Liver (tissue), 9 donors: Measurements from ENCODE around the gene DOCK11. TPM values are rescaled to one million over a fixed set of nuclear protein-coding genes. Genes with fewer than 3 reads are reported as not detected.

ENCODE experiments used
- DNase-seq: peaks from one replicate; pipeline ENCODE4 v3.0.0-alpha.2; 2017; ENCODE audit warnings: low spot score
- H3K27ac ChIP-seq, 2 donors: one replicate each; pipeline ENCODE4 v1.7.0; 2013; ENCODE audit warnings: inconsistent platforms in 2 of 2, low read length in 2 of 2, control low read depth in 1 of 2, low read depth in 1 of 2, mild to moderate bottlenecking in 1 of 2
- H3K27me3 ChIP-seq, 4 donors: one replicate each; pipeline versions ENCODE4 v1.6.1 to v1.7.0; 2013; ENCODE audit warnings: low read length in 3 of 4, inconsistent platforms in 1 of 4, mild to moderate bottlenecking in 1 of 4, moderate library complexity in 1 of 4; ENCODE audit not compliant: control insufficient read depth in 4 of 4, insufficient read depth in 4 of 4
- H3K36me3 ChIP-seq, 4 donors: one replicate each; pipeline versions ENCODE4 v1.6.1 to v1.7.0; 2013; ENCODE audit warnings: low read length in 3 of 4, mild to moderate bottlenecking in 3 of 4, low read depth in 1 of 4, moderate library complexity in 1 of 4; ENCODE audit not compliant: control insufficient read depth in 4 of 4, insufficient read depth in 3 of 4
- H3K4me1 ChIP-seq, 4 donors: one replicate each; pipeline versions ENCODE4 v1.6.1 to v1.7.0; 2013; ENCODE audit warnings: low read length in 3 of 4, mild to moderate bottlenecking in 3 of 4, moderate library complexity in 1 of 4; ENCODE audit not compliant: control insufficient read depth in 4 of 4, insufficient read depth in 4 of 4
- H3K4me3 ChIP-seq, 3 donors: one replicate each; pipeline versions ENCODE4 v1.6.1 to v1.7.0; 2013; ENCODE audit warnings: low read length in 3 of 3, control low read depth in 1 of 3, low read depth in 1 of 3, mild to moderate bottlenecking in 1 of 3
- H3K9ac ChIP-seq, 2 donors: one replicate each; pipeline ENCODE4 v1.7.0; 2013; ENCODE audit warnings: low read length in 2 of 2, mild to moderate bottlenecking in 2 of 2, moderate library complexity in 2 of 2, control low read depth in 1 of 2, low read depth in 1 of 2
- H3K9me3 ChIP-seq, 4 donors: one replicate each; pipeline versions ENCODE4 v1.6.1 to v1.7.0; 2013; ENCODE audit warnings: low read length in 3 of 4; ENCODE audit not compliant: control insufficient read depth in 4 of 4
- EGR1 ChIP-seq, 2 donors: IDR thresholded peaks; 2 replicates each; pipeline ENCODE4 v1.6.1; 2016 to 2018; ENCODE audit warnings: antibody characterized with exemption in 2 of 2, low read depth in 2 of 2
- FOXA1 ChIP-seq: IDR thresholded peaks from 2 replicates; pipeline ENCODE4 v1.6.1; 2016; ENCODE audit warnings: antibody characterized with exemption
- FOXA2 ChIP-seq: IDR thresholded peaks from 2 replicates; pipeline ENCODE4 v1.6.1; 2016; ENCODE audit warnings: antibody characterized with exemption
- GABPA ChIP-seq, 2 donors: IDR thresholded peaks in 1 of 2; conservative IDR thresholded peaks in 1 of 2; 2 replicates each; pipeline ENCODE4 v1.6.1; 2016; ENCODE audit warnings: antibody characterized with exemption in 2 of 2, mild to moderate bottlenecking in 1 of 2, moderate library complexity in 1 of 2
- HNF4A ChIP-seq, 2 donors: conservative IDR thresholded peaks; 2 replicates each; pipeline ENCODE4 v1.6.1; 2016; ENCODE audit warnings: antibody characterized with exemption in 2 of 2, mild to moderate bottlenecking in 2 of 2
- HNF4G ChIP-seq: IDR thresholded peaks from 2 replicates; pipeline ENCODE4 v1.6.1; 2016; ENCODE audit warnings: antibody characterized with exemption
- JUND ChIP-seq, 2 donors: IDR thresholded peaks; 2 replicates each; pipeline ENCODE4 v1.6.1; 2016; ENCODE audit warnings: antibody characterized with exemption in 2 of 2
- NR2F2 ChIP-seq: IDR thresholded peaks from 2 replicates; pipeline ENCODE4 v1.6.1; 2016; ENCODE audit warnings: antibody characterized with exemption
- RAD21 ChIP-seq, 2 donors: IDR thresholded peaks; 2 replicates each; pipeline ENCODE4 v1.6.1; 2016; ENCODE audit warnings: antibody characterized with exemption in 2 of 2, mild to moderate bottlenecking in 2 of 2
- RXRA ChIP-seq, 2 donors: IDR thresholded peaks; 2 replicates each; pipeline ENCODE4 v1.6.1; 2017 to 2018; ENCODE audit warnings: antibody characterized with exemption in 2 of 2, mild to moderate bottlenecking in 1 of 2
- SP1 ChIP-seq: IDR thresholded peaks from 2 replicates; pipeline ENCODE4 v1.6.1; 2018; ENCODE audit warnings: antibody characterized with exemption, mild to moderate bottlenecking
- TAF1 ChIP-seq: conservative IDR thresholded peaks from 2 replicates; pipeline ENCODE4 v1.6.1; 2016; ENCODE audit warnings: antibody characterized with exemption, mild to moderate bottlenecking
- YY1 ChIP-seq: IDR thresholded peaks from 2 replicates; pipeline ENCODE4 v1.6.1; 2016; ENCODE audit warnings: antibody characterized with exemption, mild to moderate bottlenecking
- WGBS: extraction: QIAGEN DNeasy Blood & Tissue Kit; methylation state at CpG from one replicate; pipeline ENCODE4 v1.1.7; 2013; 5-methylcytosine and 5-hydroxymethylcytosine counted together
- polyA plus RNA-seq, 2 donors: library from polyadenylated mRNA; stranded (reverse) in 1 of 2; unstranded in 1 of 2; fragments of 200-250 nt in 1 of 2; fragments of >200 nt in 1 of 2; fragmentation: Nextera tagmentation in 1 of 2; extraction: Ambion mirVana in 1 of 2; gene quantifications; one replicate each; pipeline versions ENCODE4 v1.2.1 to v1.2.3, GENCODE V29; 2013 to 2015
- total RNA-seq, 2 donors: library from RNA; depleted of rRNA; stranded (reverse); fragments of >200 nt; gene quantifications; one replicate each; pipeline ENCODE4 v1.2.3, GENCODE V29; 2014
- TF ChIP-seq, protein P1 (sequence below): IDR thresholded peaks from 2 replicates; pipeline ENCODE4 v1.6.1; 2016; ENCODE audit warnings: antibody characterized with exemption
- TF ChIP-seq, protein P2 (sequence below): fragments of 150-350 bp; IDR thresholded peaks from 2 replicates; pipeline ENCODE4 v1.5.1; 2017; ENCODE audit warnings: improper control_type of control experiment, low read depth, low read length; ENCODE audit not compliant: missing input control
- TF ChIP-seq, protein P3 (sequence below): IDR thresholded peaks from 2 replicates; pipeline ENCODE4 v1.6.1; 2016; ENCODE audit warnings: antibody characterized with exemption, mild to moderate bottlenecking
- TF ChIP-seq, protein P4 (sequence below): IDR thresholded peaks from 2 replicates; pipeline ENCODE4 v1.6.1; 2016; ENCODE audit warnings: antibody characterized with exemption
- TF ChIP-seq, protein P5 (sequence below): IDR thresholded peaks from 2 replicates; pipeline ENCODE4 v1.6.1; 2016; ENCODE audit warnings: antibody characterized with exemption
- donor health status: healthy.
- donor health status: healthy.
- donor health status: healthy.
- donor health status: healthy.
- donor health status: healthy.

The DOCK11 gene
- total and polyA plus RNA-seq, 4 donors = 1.3 to 9.3 (median 3.7) TPM

DNA sequence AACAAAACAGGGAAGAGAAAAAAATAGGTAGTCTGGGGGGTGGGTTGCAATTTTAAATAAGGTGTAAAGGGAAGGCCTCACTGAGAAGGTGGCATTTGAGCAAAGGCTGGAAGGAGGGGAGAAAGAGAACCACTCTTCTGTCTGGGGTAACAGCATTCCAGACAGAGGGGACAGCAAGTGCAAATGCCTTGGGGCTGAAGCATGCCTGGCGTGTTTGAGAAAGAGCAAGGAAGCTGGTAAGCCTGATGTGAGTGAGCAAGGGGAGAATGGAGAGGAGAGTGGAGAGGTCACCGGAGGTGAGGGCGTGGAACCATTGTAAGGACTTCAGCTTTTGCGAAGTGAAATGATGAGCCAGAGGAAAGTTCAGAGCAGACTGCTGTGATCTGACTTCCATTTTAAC, 19.7 kb upstream of the DOCK11 start:
- H3K27me3 ChIP-seq = no peaks in the 10 kb centered on the region
- WGBS = 94% methylated on average over 4 of the region's 4 CpGs
- TF ChIP-seq JUND (IDR thresholded peaks at IDR 0.05) (no peak), GABPA (IDR thresholded peaks at IDR 0.05 in 1 of 2, conservative IDR thresholded peaks at IDR 0.05 in 1 of 2) (no peak), EGR1 (IDR thresholded peaks at IDR 0.05; ENCODE audit: low read depth in 2 of 2) (no peak), HNF4A (conservative IDR thresholded peaks at IDR 0.05) (no peak), RAD21 (IDR thresholded peaks at IDR 0.05) (no peak), FOXA2 (no peak), HNF4G (no peak), RXRA (IDR thresholded peaks at IDR 0.05) (no peak), NR2F2 (no peak), TAF1 (no peak), SP1 (no peak), YY1 (no peak), FOXA1 (no peak)
- TF ChIP-seq, protein P1, sequence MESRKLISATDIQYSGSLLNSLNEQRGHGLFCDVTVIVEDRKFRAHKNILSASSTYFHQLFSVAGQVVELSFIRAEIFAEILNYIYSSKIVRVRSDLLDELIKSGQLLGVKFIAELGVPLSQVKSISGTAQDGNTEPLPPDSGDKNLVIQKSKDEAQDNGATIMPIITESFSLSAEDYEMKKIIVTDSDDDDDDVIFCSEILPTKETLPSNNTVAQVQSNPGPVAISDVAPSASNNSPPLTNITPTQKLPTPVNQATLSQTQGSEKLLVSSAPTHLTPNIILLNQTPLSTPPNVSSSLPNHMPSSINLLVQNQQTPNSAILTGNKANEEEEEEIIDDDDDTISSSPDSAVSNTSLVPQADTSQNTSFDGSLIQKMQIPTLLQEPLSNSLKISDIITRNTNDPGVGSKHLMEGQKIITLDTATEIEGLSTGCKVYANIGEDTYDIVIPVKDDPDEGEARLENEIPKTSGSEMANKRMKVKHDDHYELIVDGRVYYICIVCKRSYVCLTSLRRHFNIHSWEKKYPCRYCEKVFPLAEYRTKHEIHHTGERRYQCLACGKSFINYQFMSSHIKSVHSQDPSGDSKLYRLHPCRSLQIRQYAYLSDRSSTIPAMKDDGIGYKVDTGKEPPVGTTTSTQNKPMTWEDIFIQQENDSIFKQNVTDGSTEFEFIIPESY = no peak
- TF ChIP-seq, protein P2, sequence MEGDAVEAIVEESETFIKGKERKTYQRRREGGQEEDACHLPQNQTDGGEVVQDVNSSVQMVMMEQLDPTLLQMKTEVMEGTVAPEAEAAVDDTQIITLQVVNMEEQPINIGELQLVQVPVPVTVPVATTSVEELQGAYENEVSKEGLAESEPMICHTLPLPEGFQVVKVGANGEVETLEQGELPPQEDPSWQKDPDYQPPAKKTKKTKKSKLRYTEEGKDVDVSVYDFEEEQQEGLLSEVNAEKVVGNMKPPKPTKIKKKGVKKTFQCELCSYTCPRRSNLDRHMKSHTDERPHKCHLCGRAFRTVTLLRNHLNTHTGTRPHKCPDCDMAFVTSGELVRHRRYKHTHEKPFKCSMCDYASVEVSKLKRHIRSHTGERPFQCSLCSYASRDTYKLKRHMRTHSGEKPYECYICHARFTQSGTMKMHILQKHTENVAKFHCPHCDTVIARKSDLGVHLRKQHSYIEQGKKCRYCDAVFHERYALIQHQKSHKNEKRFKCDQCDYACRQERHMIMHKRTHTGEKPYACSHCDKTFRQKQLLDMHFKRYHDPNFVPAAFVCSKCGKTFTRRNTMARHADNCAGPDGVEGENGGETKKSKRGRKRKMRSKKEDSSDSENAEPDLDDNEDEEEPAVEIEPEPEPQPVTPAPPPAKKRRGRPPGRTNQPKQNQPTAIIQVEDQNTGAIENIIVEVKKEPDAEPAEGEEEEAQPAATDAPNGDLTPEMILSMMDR = no peak
- TF ChIP-seq, protein P3, sequence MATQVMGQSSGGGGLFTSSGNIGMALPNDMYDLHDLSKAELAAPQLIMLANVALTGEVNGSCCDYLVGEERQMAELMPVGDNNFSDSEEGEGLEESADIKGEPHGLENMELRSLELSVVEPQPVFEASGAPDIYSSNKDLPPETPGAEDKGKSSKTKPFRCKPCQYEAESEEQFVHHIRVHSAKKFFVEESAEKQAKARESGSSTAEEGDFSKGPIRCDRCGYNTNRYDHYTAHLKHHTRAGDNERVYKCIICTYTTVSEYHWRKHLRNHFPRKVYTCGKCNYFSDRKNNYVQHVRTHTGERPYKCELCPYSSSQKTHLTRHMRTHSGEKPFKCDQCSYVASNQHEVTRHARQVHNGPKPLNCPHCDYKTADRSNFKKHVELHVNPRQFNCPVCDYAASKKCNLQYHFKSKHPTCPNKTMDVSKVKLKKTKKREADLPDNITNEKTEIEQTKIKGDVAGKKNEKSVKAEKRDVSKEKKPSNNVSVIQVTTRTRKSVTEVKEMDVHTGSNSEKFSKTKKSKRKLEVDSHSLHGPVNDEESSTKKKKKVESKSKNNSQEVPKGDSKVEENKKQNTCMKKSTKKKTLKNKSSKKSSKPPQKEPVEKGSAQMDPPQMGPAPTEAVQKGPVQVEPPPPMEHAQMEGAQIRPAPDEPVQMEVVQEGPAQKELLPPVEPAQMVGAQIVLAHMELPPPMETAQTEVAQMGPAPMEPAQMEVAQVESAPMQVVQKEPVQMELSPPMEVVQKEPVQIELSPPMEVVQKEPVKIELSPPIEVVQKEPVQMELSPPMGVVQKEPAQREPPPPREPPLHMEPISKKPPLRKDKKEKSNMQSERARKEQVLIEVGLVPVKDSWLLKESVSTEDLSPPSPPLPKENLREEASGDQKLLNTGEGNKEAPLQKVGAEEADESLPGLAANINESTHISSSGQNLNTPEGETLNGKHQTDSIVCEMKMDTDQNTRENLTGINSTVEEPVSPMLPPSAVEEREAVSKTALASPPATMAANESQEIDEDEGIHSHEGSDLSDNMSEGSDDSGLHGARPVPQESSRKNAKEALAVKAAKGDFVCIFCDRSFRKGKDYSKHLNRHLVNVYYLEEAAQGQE = no peak
- TF ChIP-seq, protein P4, sequence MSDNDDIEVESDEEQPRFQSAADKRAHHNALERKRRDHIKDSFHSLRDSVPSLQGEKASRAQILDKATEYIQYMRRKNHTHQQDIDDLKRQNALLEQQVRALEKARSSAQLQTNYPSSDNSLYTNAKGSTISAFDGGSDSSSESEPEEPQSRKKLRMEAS = no peak
- TF ChIP-seq, protein P5, sequence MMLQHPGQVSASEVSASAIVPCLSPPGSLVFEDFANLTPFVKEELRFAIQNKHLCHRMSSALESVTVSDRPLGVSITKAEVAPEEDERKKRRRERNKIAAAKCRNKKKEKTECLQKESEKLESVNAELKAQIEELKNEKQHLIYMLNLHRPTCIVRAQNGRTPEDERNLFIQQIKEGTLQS = no peak

More for the DNA sequence above, 19.7 kb upstream of the DOCK11 start:
- Histone ChIP-seq H3K9ac (no peak overlapping the region), H3K4me3 (no peak overlapping the region), H3K27ac (no peak overlapping the region), H3K9me3 (peaks cover 0 to 2% (median under 1%) of the 10 kb centered on the region in 4 donors), H3K4me1 (no peaks in the 10 kb centered on the region), H3K36me3 (no peaks in the 10 kb centered on the region)
- no peak for DNase-seq
